HepG2 (cell line): ENCODE results near the gene PCBD1. TPM values are rescaled to one million over a fixed set of nuclear protein-coding genes. Genes with fewer than 3 reads are reported as not detected.

ENCODE experiments used
- ATAC-seq: fragments of 200-7000 bp; cut with Tn5 transposase; 3 replicates; pipeline ENCODE4 v1.9.1; 2020; ENCODE audit warnings: mild to moderate bottlenecking, moderate library complexity
- BruUV-seq: library from RNA; stranded (reverse); fragments of 400-500 nt; replicated peaks from 2 replicates; lab custom pipeline; 2021; lab: Mats Ljungman, UMichigan
- CTCF ChIA-PET: fragments of 300-600 bp; formaldehyde crosslinking; extraction: SDS; loops from one replicate; lab custom pipeline; 2021; ENCODE audit warnings: low total read pairs, inconsistent platforms, low intra/inter-chr PET ratio; lab: Yijun Ruan, JAX
- POLR2A ChIA-PET: fragments of 350-600 bp; sonication (Branson Sonifier 250); formaldehyde crosslinking; loops from one replicate; lab custom pipeline; 2020; ENCODE audit warnings: antibody characterized with exemption, inconsistent platforms; lab: Yijun Ruan, JAX
- DNase-seq: peaks from one replicate; pipeline ENCODE4 v3.0.0-alpha.2; 2015; ENCODE audit warnings: low spot score
- FAIRE-seq: peaks from 3 replicates; lab custom pipeline; 2011; peaks lifted over from hg19 to GRCh38; lab: Jason Lieb, UNC
- H2AFZ ChIP-seq: one replicate; pipeline ENCODE4 v1.6.1; 2011; ENCODE audit warnings: low read length, inconsistent platforms
- H3K27ac ChIP-seq: fragments of 300-600 bp; 3 replicates; pipeline ENCODE4 v1.8.0; 2011; ENCODE audit warnings: mixed run types, mild to moderate bottlenecking, mixed read lengths, low read length, inconsistent platforms; ENCODE audit not compliant: insufficient read depth; ENCODE audit errors: extremely low read length
- H3K27me3 ChIP-seq, 2 experiments: fragments of 200-600 bp in 1 of 2; 2 replicates in 1 of 2; 3 replicates in 1 of 2; pipeline versions ENCODE4 v1.6.0 to v1.8.0; 2011; ENCODE audit warnings: low read length in 2 of 2, mild to moderate bottlenecking in 2 of 2, moderate library complexity in 2 of 2, inconsistent platforms in 1 of 2; ENCODE audit not compliant: insufficient read depth in 2 of 2, control insufficient read depth in 1 of 2
- H3K36me3 ChIP-seq, 2 experiments: fragments of 200-600 bp in 1 of 2; replicated peaks in 1 of 2; 2 replicates in 1 of 2; 3 replicates in 1 of 2; pipeline versions ENCODE4 v1.5.1 to v1.8.0; 2011; ENCODE audit warnings: low read length in 2 of 2, inconsistent platforms in 1 of 2; ENCODE audit not compliant: insufficient read depth in 2 of 2, control insufficient read depth in 1 of 2
- H3K4me1 ChIP-seq: 2 replicates; pipeline ENCODE4 v1.5.1; 2012; ENCODE audit warnings: low read length, inconsistent platforms; ENCODE audit not compliant: insufficient read depth
- H3K4me2 ChIP-seq: 2 replicates; pipeline ENCODE4 v1.6.0; 2011; ENCODE audit warnings: low read depth, low read length, inconsistent platforms
- H3K4me3 ChIP-seq, 3 experiments: fragments of 200-600 bp in 1 of 3; sonication (generic), shearing (Covaris generic) in 1 of 3; replicated peaks in 1 of 3; 2 replicates each; pipeline ENCODE4 v1.5.1; 2011 to 2016; ENCODE audit warnings: low read length in 3 of 3, inconsistent platforms in 2 of 3, low read depth in 2 of 3, mild to moderate bottlenecking in 2 of 3, control low read depth in 1 of 3, mixed read lengths in 1 of 3; ENCODE audit not compliant: insufficient read depth in 1 of 3
- H3K79me2 ChIP-seq: one replicate; pipeline ENCODE4 v1.6.1; 2011; ENCODE audit warnings: low read length, inconsistent platforms; ENCODE audit not compliant: insufficient read depth
- H3K9ac ChIP-seq: 2 replicates; pipeline ENCODE4 v1.6.0; 2011; ENCODE audit warnings: mild to moderate bottlenecking, low read depth, low read length, inconsistent platforms; ENCODE audit not compliant: insufficient read depth
- H3K9me3 ChIP-seq: 2 replicates; pipeline ENCODE4 v1.5.1; 2012; ENCODE audit warnings: mild to moderate bottlenecking, low read length
- H4K20me1 ChIP-seq: 2 replicates; pipeline ENCODE4 v1.6.0; 2011; ENCODE audit warnings: inconsistent platforms, mild to moderate bottlenecking, low read length, moderate library complexity; ENCODE audit not compliant: insufficient read depth
- KLF11 ChIP-seq: IDR thresholded peaks from 2 replicates; pipeline ENCODE4 v1.6.1; 2016; ENCODE audit warnings: missing compliant biosample characterization
- MXI1 ChIP-seq: IDR thresholded peaks from 3 replicates; pipeline ENCODE4 v1.6.1; 2012; ENCODE audit warnings: low read depth, low read length, inconsistent platforms, borderline replicate concordance
- NFE2L2 ChIP-seq: fragments of 150-350 bp; IDR thresholded peaks from 2 replicates; pipeline ENCODE4 v1.6.1; 2014; ENCODE audit warnings: low read length
- POLR2G ChIP-seq: fragments of 200-400 bp; formaldehyde crosslinking; IDR thresholded peaks from 2 replicates; pipeline ENCODE4 v1.6.1; 2018; ENCODE audit warnings: mild to moderate bottlenecking, low read depth, low read length, moderate library complexity
- ZMYM4 ChIP-seq: sonication (generic); formaldehyde crosslinking; IDR thresholded peaks from 2 replicates; pipeline ENCODE4 v1.8.1; 2023; ENCODE audit warnings: mild to moderate bottlenecking, missing genetic modification reagents
- ZNF326 ChIP-seq: sonication (generic); formaldehyde crosslinking; IDR thresholded peaks from 2 replicates; pipeline ENCODE4 v1.4.0; 2020; ENCODE audit warnings: missing genetic modification reagents, borderline replicate concordance
- ZNF432 ChIP-seq: sonication (generic); formaldehyde crosslinking; IDR thresholded peaks from 2 replicates; pipeline ENCODE4 v1.5.0; 2020; ENCODE audit warnings: missing genetic modification reagents, mild to moderate bottlenecking, borderline replicate concordance
- ZNF660 ChIP-seq: sonication (generic); formaldehyde crosslinking; IDR thresholded peaks from 2 replicates; pipeline ENCODE4 v1.5.1; 2020; ENCODE audit warnings: mild to moderate bottlenecking, low read depth, missing genetic modification reagents, borderline replicate concordance
- ZNF710 ChIP-seq: sonication (generic); formaldehyde crosslinking; IDR thresholded peaks from 2 replicates; pipeline ENCODE4 v1.5.0; 2020; ENCODE audit warnings: mild to moderate bottlenecking, missing genetic modification reagents, borderline replicate concordance
- ZNF746 ChIP-seq: sonication (generic); formaldehyde crosslinking; IDR thresholded peaks from 2 replicates; pipeline ENCODE4 v1.8.0; 2022; ENCODE audit warnings: mild to moderate bottlenecking, missing genetic modification reagents
- ZNF768 ChIP-seq: sonication (generic); formaldehyde crosslinking; IDR thresholded peaks from 2 replicates; pipeline ENCODE4 v1.4.0; 2020; ENCODE audit warnings: missing genetic modification reagents
- ZNF772 ChIP-seq: sonication (generic); formaldehyde crosslinking; IDR thresholded peaks from 2 replicates; pipeline ENCODE4 v1.5.0; 2020; ENCODE audit warnings: mild to moderate bottlenecking, missing genetic modification reagents
- ZSCAN9 ChIP-seq: IDR thresholded peaks from 2 replicates; pipeline ENCODE4 v1.6.1; 2016; ENCODE audit warnings: borderline replicate concordance
- WGBS: methylation state at CpG from one replicate; pipeline ENCODE4 v1.1.6; 2017; ENCODE audit warnings: low lambda C conversion rate; 5-methylcytosine and 5-hydroxymethylcytosine counted together
- in situ Hi-C: cut with HindIII; loops from 2 replicates; pipeline ENCODE4 v1.10.0; 2017; ENCODE audit warnings: low pct_unique_long_range_greater_than_20kb; ENCODE audit not compliant: extremely low pct_ligation_motif_present
- intact Hi-C: fragments of 100-400 bp; cut with micrococcal nuclease; formaldehyde crosslinking; loops from one replicate; pipeline ENCODE4 v1.10.0; 2022; ENCODE audit not compliant: unreplicated experiment
- polyA plus RNA-seq, 8 experiments: library from polyadenylated mRNA; depleted of rRNA in 3 of 8; stranded (reverse) in 7 of 8; unstranded in 1 of 8; fragments of >200 nt; fragmentation: Illumina TruSeq in 4 of 8; extraction: Trizol in 4 of 8; gene quantifications; 2 replicates each; pipeline versions ENCODE4 v1.2.1 to v1.2.3, GENCODE V29; 2011 to 2016; ENCODE audit warnings: low read depth in 4 of 8, missing spikeins in 1 of 8, mixed read lengths in 1 of 8; ENCODE audit not compliant: insufficient read depth in 1 of 8
- total RNA-seq, 5 experiments: library from RNA; depleted of rRNA; stranded (reverse); fragments of >200 nt; fragmentation: Illumina TruSeq; extraction: Trizol; gene quantifications; 2 replicates each; pipeline ENCODE4 v1.2.3, GENCODE V29; 2016; ENCODE audit warnings: low read depth in 1 of 5

Gene PCBD1
- total and polyA plus RNA-seq, 2 of the 13 experiments (the other 11 are each of a cell fraction or from before 2014, with no cell fraction given), result 95.3 to 168 TPM

- TF ChIP-seq ZMYM4 (CRISPR knock-in tag) (no peak), ZSCAN9 (no peak), POLR2G (no peak), NFE2L2 (no peak), KLF11 (CRISPR knock-in tag) (no peak), MXI1 (no peak), ZNF660 (CRISPR knock-in tag) (no peak), ZNF746 (CRISPR knock-in tag) (no peak), ZNF710 (no peak)
These were observed 26.8 kb upstream of the PCBD1 start (continued) for GRCh38 chr10:70915206-70915605.

- H3K79me2 ChIP-seq, result no peaks in the 10 kb centered on the region
- in situ Hi-C loops (no loop called here), intact Hi-C loops (no loop called here)
- no peaks in the 10 kb centered on the region for H3K36me3 ChIP-seq
- no peaks in the 10 kb centered on the region for H4K20me1 ChIP-seq
- whole genome bisulfite sequencing, result 4% methylated on average over 5 of the region's 10 CpGs
- CTCF ChIA-PET, result interaction anchor here (0.7 kb wide), 1 partner anchor 11 kb away, joined by 3 read pairs; no protein-coding TSS in a partner anchor
- no peaks in the 10 kb centered on the region for H3K4me1 ChIP-seq
- H2AFZ ChIP-seq, result no peak overlapping the region
- H3K9ac ChIP-seq, result no peak overlapping the region
- no peak for DNase-seq
- no peak for TF ChIP-seq ZNF326 (CRISPR knock-in tag)
- TF ChIP-seq ZNF768 (CRISPR knock-in tag), result peak; percentile 91
- TF ChIP-seq ZNF772 (CRISPR knock-in tag), result no peak
- TF ChIP-seq ZNF432, result no peak
- TF ChIP-seq, all 625 proteins: peak for 1
- Histone ChIP-seq H3K4me3 (no peak overlapping the region), H3K27ac (no peak overlapping the region), H3K9me3 (no peaks in the 10 kb centered on the region), H3K4me2 (no peak overlapping the region), H3K27me3 (peaks cover 4 to 63% of the 10 kb centered on the region in 2 experiments; a peak in 4 of 5 replicates)
- no TSS peak for BruUV-seq
- ATAC-seq (no peak), FAIRE-seq (no peak)
- POLR2A ChIA-PET, result no interaction called here
These were observed 26.0 kb upstream of the PCBD1 start for GRCh38 chr10:70914316-70914864.
